ENCODE data around the gene MYOC.
"Not testable (repeated sequence)": the region's sequence is repeated elsewhere in the genome, so short reads cannot be mapped to it uniquely, and the experiment has no call there.

MYOC gene

GRCh38 chr1:171606402-171606941 is 46.0 kb downstream of the MYOC start:
- no peak for DNase-seq (ENCODE audit: low read depth in 2 of 2)

- not testable (repeated sequence) for DNase-seq (ENCODE audit: low read depth in 2 of 2)
Measured at GRCh38 chr1:171603042-171603441, 49.4 kb downstream of the MYOC start.

GRCh38 chr1:171600862-171601261 is 51.6 kb downstream of the MYOC start:
- no peak for DNase-seq (ENCODE audit: low read depth in 2 of 2)

GRCh38 chr1:171600310-171600709 is 52.2 kb downstream of the MYOC start:
- not testable (repeated sequence) for DNase-seq (ENCODE audit: low read depth in 2 of 2)

- no peak for DNase-seq (ENCODE audit: low read depth in 2 of 2)
Measured at GRCh38 chr1:171597203-171597602, 55.3 kb downstream of the MYOC start.

- DNase-seq (ENCODE audit: low read depth in 2 of 2) = no peak
Measured at GRCh38 chr1:171596705-171597104, 55.8 kb downstream of the MYOC start.

GRCh38 chr1:171596119-171596518 is 56.4 kb downstream of the MYOC start:
- DNase-seq (ENCODE audit: low read depth in 2 of 2) = no peak

- no peak for DNase-seq (ENCODE audit: low read depth in 2 of 2)
Measured at GRCh38 chr1:171595324-171595723, 57.2 kb downstream of the MYOC start.

- no peak for DNase-seq (ENCODE audit: low read depth in 2 of 2)
Measured at GRCh38 chr1:171590022-171590421, 62.5 kb downstream of the MYOC start.

GRCh38 chr1:171588230-171588629 is 64.3 kb downstream of the MYOC start:
- no peak for DNase-seq (ENCODE audit: low read depth in 2 of 2)

- DNase-seq (ENCODE audit: low read depth in 2 of 2) = no peak
Measured at GRCh38 chr1:171585715-171586114, 66.8 kb downstream of the MYOC start.

Measured in stimulated activated CD4-positive, alpha-beta T cell treated with anti-CD3 and anti-CD28 coated beads, Interleukin-1b, Interleukin-23, amount 100 ng/mL, for 4 hours (primary cell).